Measurements from ENCODE around the gene GNA12.

GNA12 gene

DNA sequence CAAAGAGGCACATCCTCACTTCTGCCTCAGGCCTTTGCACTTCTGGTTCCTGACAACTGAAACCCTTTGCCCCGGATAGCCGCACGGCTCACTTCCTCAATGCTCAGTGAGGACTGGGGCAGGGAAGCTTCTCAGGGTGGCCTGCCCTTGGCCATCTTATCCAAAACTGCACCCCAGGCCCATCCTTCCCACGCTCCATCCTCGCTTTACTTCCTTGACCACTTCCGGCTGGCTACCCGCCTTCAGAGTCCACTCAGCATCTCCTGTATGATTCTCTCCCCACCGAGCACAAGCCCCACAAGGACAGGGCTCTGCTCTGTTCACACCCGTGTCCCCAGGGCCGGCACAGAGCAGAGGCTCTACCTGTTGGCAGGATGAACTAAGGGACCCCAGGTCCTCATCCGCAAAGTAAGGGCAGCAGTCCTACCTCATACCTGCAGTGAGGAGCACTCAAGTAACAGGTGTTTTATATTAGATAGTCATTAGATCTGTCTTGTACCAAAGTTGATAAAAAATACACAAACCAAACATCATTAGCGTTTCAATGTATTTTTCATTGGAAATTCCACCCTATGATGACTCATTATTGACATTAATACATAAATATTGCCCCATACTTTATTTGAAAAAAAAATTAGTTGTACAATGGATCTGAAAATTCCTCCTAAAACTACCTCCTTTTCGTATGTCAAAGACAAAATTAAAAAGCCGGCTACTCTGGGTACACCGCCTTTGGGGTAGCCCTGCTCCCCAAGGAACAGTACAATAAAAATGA, 35.0 kb downstream of the GNA12 start:
- no peak overlapping the region for H3K9ac ChIP-seq (ENCODE audit: low read length)
- H3K36me3 ChIP-seq (ENCODE audit: control insufficient read depth, insufficient read depth, low read length) = no peaks in the 10 kb centered on the region
- no peaks in the 10 kb centered on the region for H3K4me1 ChIP-seq (ENCODE audit: control insufficient read depth, insufficient read depth, low read length)
- H3K27me3 ChIP-seq (ENCODE audit: control insufficient read depth, insufficient read depth, low read length) = no peaks in the 10 kb centered on the region
- no peak overlapping the region for H3K27ac ChIP-seq (ENCODE audit: low read depth, low read length)
- H3K4me3 ChIP-seq (ENCODE audit: low read length) = no peak overlapping the region

GRCh38 chr7:2807845-2808772, 36.0 kb downstream of the GNA12 start:
- Histone ChIP-seq H3K27me3 (ENCODE audit: control insufficient read depth, insufficient read depth, low read length) (no peaks in the 10 kb centered on the region), H3K4me3 (ENCODE audit: low read length) (no peak overlapping the region), H3K36me3 (ENCODE audit: control insufficient read depth, insufficient read depth, low read length) (no peaks in the 10 kb centered on the region), H3K9ac (ENCODE audit: low read length) (no peak overlapping the region), H3K4me1 (ENCODE audit: control insufficient read depth, insufficient read depth, low read length) (no peaks in the 10 kb centered on the region), H3K27ac (ENCODE audit: low read depth, low read length) (no peak overlapping the region)

DNA sequence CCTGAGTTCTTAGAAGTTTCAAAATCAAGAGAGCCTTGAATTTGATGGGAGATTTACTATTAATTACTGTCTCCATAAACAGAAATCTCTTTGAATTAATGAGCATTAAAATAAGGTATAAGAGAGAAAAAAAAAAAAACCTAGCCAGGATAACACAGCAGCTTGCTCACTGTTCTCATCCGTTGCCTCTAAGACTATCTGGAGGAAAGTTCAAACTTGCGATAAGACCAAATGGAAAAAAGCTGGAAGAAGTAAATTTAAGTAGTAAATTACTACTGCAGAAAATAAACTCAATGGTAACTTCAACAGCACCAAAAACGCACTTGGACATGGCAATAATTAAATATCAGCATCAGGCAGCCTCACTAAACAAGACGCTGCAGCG, 36.7 kb downstream of the GNA12 start:
- Histone ChIP-seq H3K36me3 (ENCODE audit: control insufficient read depth, insufficient read depth, low read length) (no peaks in the 10 kb centered on the region), H3K4me1 (ENCODE audit: control insufficient read depth, insufficient read depth, low read length) (peaks cover 4% of the 10 kb centered on the region), H3K27me3 (ENCODE audit: control insufficient read depth, insufficient read depth, low read length) (no peaks in the 10 kb centered on the region), H3K27ac (ENCODE audit: low read depth, low read length) (no peak overlapping the region), H3K4me3 (ENCODE audit: low read length) (no peak overlapping the region), H3K9ac (ENCODE audit: low read length) (no peak overlapping the region)

DNA sequence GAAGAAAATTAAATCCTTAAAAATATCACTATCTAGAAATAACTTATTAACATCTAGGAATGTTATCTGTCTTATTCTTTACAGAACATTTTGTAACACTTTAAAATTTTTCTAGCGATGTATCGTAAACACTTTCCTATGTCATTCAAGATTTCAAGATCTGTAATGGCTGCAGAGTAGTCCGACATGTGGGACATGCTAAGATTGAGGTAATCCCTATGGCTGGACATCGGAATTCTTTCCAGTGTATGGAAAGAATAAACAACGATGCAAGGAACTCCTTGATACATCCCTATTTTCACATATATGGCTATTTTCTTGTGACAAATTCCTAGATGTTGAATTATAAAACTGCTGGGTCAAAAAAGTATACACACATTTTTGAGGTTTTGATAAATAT, 37.5 kb downstream of the GNA12 start:
- H3K9ac ChIP-seq (ENCODE audit: low read length) = no peak overlapping the region
- H3K27me3 ChIP-seq (ENCODE audit: control insufficient read depth, insufficient read depth, low read length) = no peaks in the 10 kb centered on the region
- no peak overlapping the region for H3K4me3 ChIP-seq (ENCODE audit: low read length)
- H3K4me1 ChIP-seq (ENCODE audit: control insufficient read depth, insufficient read depth, low read length) = peaks cover 4% of the 10 kb centered on the region
- H3K27ac ChIP-seq (ENCODE audit: low read depth, low read length) = no peak overlapping the region
- no peaks in the 10 kb centered on the region for H3K36me3 ChIP-seq (ENCODE audit: control insufficient read depth, insufficient read depth, low read length)

DNA sequence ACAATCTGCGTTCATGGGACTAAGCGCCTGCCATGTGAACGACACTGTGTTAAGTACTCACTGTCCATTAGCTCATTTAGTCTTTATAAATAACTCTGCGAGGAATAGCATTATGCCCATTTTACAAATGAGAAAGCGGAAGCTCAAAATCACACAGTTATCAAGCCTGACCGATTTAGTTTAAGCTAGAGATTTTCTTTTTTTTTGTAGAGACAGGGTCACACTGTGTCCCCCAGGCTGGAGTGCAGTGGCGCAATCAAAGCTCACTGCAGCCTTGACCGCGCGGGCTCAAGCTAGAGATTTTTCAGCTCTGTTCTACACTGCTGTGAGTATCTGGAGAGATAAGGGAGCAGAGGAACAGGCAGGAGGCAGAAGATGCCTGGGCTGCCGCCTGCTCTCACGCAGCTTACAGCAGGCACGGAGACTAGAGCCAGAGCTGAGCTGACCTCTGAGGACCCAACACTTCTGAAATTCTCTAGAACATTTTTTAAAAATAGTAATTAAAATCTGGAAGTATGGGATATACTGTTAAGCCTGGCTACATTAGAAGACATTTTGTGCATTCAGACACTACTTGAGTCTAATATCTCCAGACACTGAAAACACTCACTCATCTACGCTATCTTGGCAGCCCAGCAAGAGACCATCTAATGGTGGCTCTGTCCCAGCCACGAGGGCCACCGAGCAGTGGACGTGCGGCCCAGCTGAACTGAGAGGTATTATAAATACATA, 38.7 kb downstream of the GNA12 start:
- Histone ChIP-seq H3K4me1 (ENCODE audit: control insufficient read depth, insufficient read depth, low read length) (peaks cover 10% of the 10 kb centered on the region), H3K9ac (ENCODE audit: low read length) (no peak overlapping the region), H3K27ac (ENCODE audit: low read depth, low read length) (no peak overlapping the region), H3K4me3 (ENCODE audit: low read length) (no peak overlapping the region), H3K27me3 (ENCODE audit: control insufficient read depth, insufficient read depth, low read length) (no peaks in the 10 kb centered on the region), H3K36me3 (ENCODE audit: control insufficient read depth, insufficient read depth, low read length) (no peaks in the 10 kb centered on the region)

DNA sequence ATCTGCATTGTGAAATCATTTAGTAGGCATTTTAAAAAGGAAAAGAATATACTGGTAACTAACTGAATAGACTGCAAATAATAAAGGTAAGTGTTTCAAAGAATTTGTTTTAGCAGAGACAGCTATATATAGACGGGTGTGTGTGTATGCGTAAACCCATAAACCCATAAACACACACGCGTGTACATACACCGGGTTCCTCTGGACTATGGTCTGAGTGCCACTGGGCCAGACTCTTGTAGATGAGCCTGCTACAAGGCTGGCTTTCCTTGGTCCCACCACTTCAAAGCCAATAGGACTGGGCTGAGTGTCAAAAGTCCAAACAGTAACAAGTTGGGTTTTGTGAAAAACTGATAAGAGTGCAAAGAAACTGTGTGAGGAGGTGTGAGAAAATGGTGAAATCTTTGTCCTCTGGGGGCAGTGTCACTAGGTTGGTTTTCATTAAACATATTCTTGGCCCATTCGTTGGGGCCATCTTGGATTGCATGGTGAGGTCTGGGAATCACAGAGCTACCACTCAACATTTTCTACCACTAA, 39.8 kb downstream of the GNA12 start:
- Histone ChIP-seq H3K4me3 (ENCODE audit: low read length) (no peak overlapping the region), H3K4me1 (ENCODE audit: control insufficient read depth, insufficient read depth, low read length) (peaks cover 10% of the 10 kb centered on the region), H3K36me3 (ENCODE audit: control insufficient read depth, insufficient read depth, low read length) (no peaks in the 10 kb centered on the region), H3K27ac (ENCODE audit: low read depth, low read length) (no peak overlapping the region), H3K27me3 (ENCODE audit: control insufficient read depth, insufficient read depth, low read length) (no peaks in the 10 kb centered on the region), H3K9ac (ENCODE audit: low read length) (no peak overlapping the region)

DNA sequence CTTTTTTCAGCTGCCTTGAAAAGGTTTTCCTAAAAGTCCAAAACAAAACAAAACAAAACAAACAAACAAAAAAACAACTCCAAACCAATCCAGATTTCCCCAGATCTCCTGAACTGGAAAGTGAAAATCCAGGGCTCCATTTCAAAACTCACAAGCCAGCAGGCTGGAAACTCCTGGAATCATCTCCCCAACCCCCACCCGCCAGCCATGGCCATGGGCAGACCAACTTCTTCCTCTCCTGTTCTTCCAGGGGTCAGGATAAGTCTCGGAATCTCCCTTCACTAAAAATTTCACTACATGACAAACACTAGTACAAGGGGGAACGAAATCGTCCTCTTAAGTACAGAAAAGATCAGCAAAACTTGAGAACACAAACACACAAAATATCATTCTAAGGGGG, 40.4 kb downstream of the GNA12 start:
- no peak overlapping the region for H3K27ac ChIP-seq (ENCODE audit: low read depth, low read length)
- no peak overlapping the region for H3K4me3 ChIP-seq (ENCODE audit: low read length)
- H3K4me1 ChIP-seq (ENCODE audit: control insufficient read depth, insufficient read depth, low read length) = peaks cover 10% of the 10 kb centered on the region
- H3K36me3 ChIP-seq (ENCODE audit: control insufficient read depth, insufficient read depth, low read length) = no peaks in the 10 kb centered on the region
- no peaks in the 10 kb centered on the region for H3K27me3 ChIP-seq (ENCODE audit: control insufficient read depth, insufficient read depth, low read length)
- H3K9ac ChIP-seq (ENCODE audit: low read length) = no peak overlapping the region

DNA sequence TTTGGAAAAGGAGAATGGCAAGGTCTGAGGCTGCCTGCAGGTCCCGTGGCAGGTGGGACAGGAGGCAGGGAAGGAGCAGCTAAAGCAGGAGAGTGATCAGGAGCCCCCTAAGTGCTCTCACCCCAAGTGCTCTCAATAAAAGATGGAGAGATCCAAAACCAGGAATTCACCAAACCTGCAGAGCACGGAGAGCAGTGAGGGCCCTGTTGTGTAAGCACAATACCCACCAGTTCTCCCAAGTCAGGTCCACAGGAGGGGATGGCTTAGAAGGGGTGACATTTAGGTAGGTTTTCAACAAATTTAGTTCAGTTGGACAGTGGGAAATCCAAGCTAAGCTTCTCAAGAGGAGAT, 40.8 kb downstream of the GNA12 start:
- H3K4me3 ChIP-seq (ENCODE audit: low read length) = no peak overlapping the region
- no peaks in the 10 kb centered on the region for H3K27me3 ChIP-seq (ENCODE audit: control insufficient read depth, insufficient read depth, low read length)
- H3K9ac ChIP-seq (ENCODE audit: low read length) = no peak overlapping the region
- no peak overlapping the region for H3K27ac ChIP-seq (ENCODE audit: low read depth, low read length)
- peaks cover 10% of the 10 kb centered on the region for H3K4me1 ChIP-seq (ENCODE audit: control insufficient read depth, insufficient read depth, low read length)
- no peaks in the 10 kb centered on the region for H3K36me3 ChIP-seq (ENCODE audit: control insufficient read depth, insufficient read depth, low read length)

- H3K27me3 ChIP-seq (ENCODE audit: control insufficient read depth, insufficient read depth, low read length) = no peaks in the 10 kb centered on the region
- no peak overlapping the region for H3K9ac ChIP-seq (ENCODE audit: low read length)
- no peak overlapping the region for H3K27ac ChIP-seq (ENCODE audit: low read depth, low read length)
- H3K4me1 ChIP-seq (ENCODE audit: control insufficient read depth, insufficient read depth, low read length) = peaks cover 10% of the 10 kb centered on the region
- no peaks in the 10 kb centered on the region for H3K36me3 ChIP-seq (ENCODE audit: control insufficient read depth, insufficient read depth, low read length)
- H3K4me3 ChIP-seq (ENCODE audit: low read length) = no peak overlapping the region
These were observed 41.4 kb downstream of the GNA12 start for GRCh38 chr7:2802504-2803341.

GRCh38 chr7:2802101-2802500, 42.0 kb downstream of the GNA12 start:
- no peaks in the 10 kb centered on the region for H3K27me3 ChIP-seq (ENCODE audit: control insufficient read depth, insufficient read depth, low read length)
- H3K4me3 ChIP-seq (ENCODE audit: low read length) = no peak overlapping the region
- no peak overlapping the region for H3K27ac ChIP-seq (ENCODE audit: low read depth, low read length)
- peaks cover 10% of the 10 kb centered on the region for H3K4me1 ChIP-seq (ENCODE audit: control insufficient read depth, insufficient read depth, low read length)
- H3K9ac ChIP-seq (ENCODE audit: low read length) = no peak overlapping the region
- H3K36me3 ChIP-seq (ENCODE audit: control insufficient read depth, insufficient read depth, low read length) = no peaks in the 10 kb centered on the region

DNA sequence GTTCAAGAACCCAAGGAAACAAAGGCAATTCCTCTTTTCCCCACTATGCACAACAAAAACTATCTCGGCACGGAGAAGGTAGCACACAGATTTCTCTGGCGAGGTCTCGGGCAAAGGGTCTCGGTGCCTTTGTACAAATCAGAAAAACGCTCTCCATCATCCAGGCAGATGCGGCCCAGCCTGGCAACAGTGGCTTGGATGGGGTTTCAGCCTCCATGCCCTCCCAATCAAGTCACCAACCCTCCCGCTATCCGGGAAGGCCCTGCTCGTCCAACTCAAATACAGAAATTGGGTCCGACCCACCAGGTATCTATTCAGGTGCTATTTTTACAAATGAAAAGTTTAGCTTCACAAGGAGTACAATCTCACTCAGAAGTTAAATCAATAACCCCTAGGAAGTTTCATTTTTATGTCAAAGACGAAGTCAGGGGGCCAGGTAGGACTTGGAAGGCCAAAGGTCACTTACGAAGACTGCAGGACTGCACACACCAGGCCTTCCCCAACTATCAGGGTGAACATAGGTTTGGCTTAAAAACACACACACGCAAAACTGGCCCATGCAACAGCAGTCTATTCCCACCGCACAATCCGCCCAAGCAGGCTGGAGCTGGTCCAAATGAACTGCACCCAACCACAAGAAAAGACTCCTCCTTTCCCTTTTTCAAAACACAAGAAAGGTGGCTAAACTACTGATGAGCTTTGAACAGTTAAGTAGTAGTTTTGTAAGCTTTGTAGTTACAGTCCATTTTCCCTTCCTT, 43.0 kb downstream of the GNA12 start:
- H3K4me3 ChIP-seq (ENCODE audit: low read length) = no peak overlapping the region

More for the DNA sequence above, 43.0 kb downstream of the GNA12 start:
- no peak overlapping the region for H3K9ac ChIP-seq (ENCODE audit: low read length)
- H3K27me3 ChIP-seq (ENCODE audit: control insufficient read depth, insufficient read depth, low read length) = no peaks in the 10 kb centered on the region
- H3K27ac ChIP-seq (ENCODE audit: low read depth, low read length) = no peak overlapping the region
- H3K36me3 ChIP-seq (ENCODE audit: control insufficient read depth, insufficient read depth, low read length) = no peaks in the 10 kb centered on the region
- H3K4me1 ChIP-seq (ENCODE audit: control insufficient read depth, insufficient read depth, low read length) = peaks cover 10% of the 10 kb centered on the region
